ENCODE measurements around the gene SLC6A6. TPM values are rescaled to one million over a fixed set of nuclear protein-coding genes. Genes with fewer than 3 reads are reported as not detected.

The SLC6A6 gene
- total RNA-seq, 1 experiment from 2014 or later: 62.5 TPM

GRCh38 chr3:14532691-14533456 is 130.5 kb downstream of the SLC6A6 start:
- in situ Hi-C loops (cut with HindIII; ENCODE audit: low pct_unique_long_range_greater_than_20kb, low sequenced_read_pairs): no loop called here

GRCh38 chr3:14533457-14533958 is 131.1 kb downstream of the SLC6A6 start:
- DNase-seq (ENCODE audit: low read depth): no peak
- in situ Hi-C loops (cut with HindIII; ENCODE audit: low pct_unique_long_range_greater_than_20kb, low sequenced_read_pairs): no loop called here

More at GRCh38 chr3:14532691-14533456, 130.5 kb downstream of the SLC6A6 start:
- no peak for DNase-seq (ENCODE audit: low read depth)

GRCh38 chr3:14534516-14535191 is 132.2 kb downstream of the SLC6A6 start:
- in situ Hi-C loops (cut with HindIII; ENCODE audit: low pct_unique_long_range_greater_than_20kb, low sequenced_read_pairs): no loop called here
- DNase-seq (ENCODE audit: low read depth): no peak

GRCh38 chr3:14535616-14536015 is 133.2 kb downstream of the SLC6A6 start:
- DNase-seq (ENCODE audit: low read depth): no peak

GRCh38 chr3:14536055-14536815 is 133.8 kb downstream of the SLC6A6 start:
- in situ Hi-C loops (cut with HindIII; ENCODE audit: low pct_unique_long_range_greater_than_20kb, low sequenced_read_pairs): no loop called here
- no peak for DNase-seq (ENCODE audit: low read depth)

More at GRCh38 chr3:14535616-14536015, 133.2 kb downstream of the SLC6A6 start:
- in situ Hi-C loops (cut with HindIII; ENCODE audit: low pct_unique_long_range_greater_than_20kb, low sequenced_read_pairs): no loop called here

- in situ Hi-C loops (cut with HindIII; ENCODE audit: low pct_unique_long_range_greater_than_20kb, low sequenced_read_pairs): no loop called here
- no peak for DNase-seq (ENCODE audit: low read depth)
Measured at GRCh38 chr3:14536837-14537589, 134.6 kb downstream of the SLC6A6 start.

GRCh38 chr3:14537590-14538450 is 135.4 kb downstream of the SLC6A6 start:
- in situ Hi-C loops (cut with HindIII; ENCODE audit: low pct_unique_long_range_greater_than_20kb, low sequenced_read_pairs): no loop called here
- DNase-seq (ENCODE audit: low read depth): no peak

GRCh38 chr3:14538451-14539088 is 136.2 kb downstream of the SLC6A6 start:
- in situ Hi-C loops (cut with HindIII; ENCODE audit: low pct_unique_long_range_greater_than_20kb, low sequenced_read_pairs): no loop called here
- no peak for DNase-seq (ENCODE audit: low read depth)

Other genes with a start within 250 kb of the SLC6A6 start
- gene XPC, start 224.0 kb upstream of the SLC6A6 start, total RNA-seq (2014; rRNA removed; shearing (Covaris generic); ENCODE audit: low replicate concordance): 24.7 and 30.2 TPM in 2 replicates
- 23.5 and 25.5 TPM in 2 replicates for gene LSM3, start 223.8 kb upstream of the SLC6A6 start, total RNA-seq (2014; rRNA removed; shearing (Covaris generic); ENCODE audit: low replicate concordance)
- gene GRIP2, start 137.7 kb downstream of the SLC6A6 start, total RNA-seq (2014; rRNA removed; shearing (Covaris generic); ENCODE audit: low replicate concordance): 0.68 TPM in 1 of 2 replicates, not detected in the other
- gene CCDC174, start 249.2 kb downstream of the SLC6A6 start, total RNA-seq (2014; rRNA removed; shearing (Covaris generic); ENCODE audit: low replicate concordance): 7.1 and 23.3 TPM in 2 replicates